ENCODE data around the gene OTUD1.
"Not testable (repeated sequence)": the region's sequence is repeated elsewhere in the genome, so short reads cannot be mapped to it uniquely, and the experiment has no call there.

OTUD1 gene, protein sequence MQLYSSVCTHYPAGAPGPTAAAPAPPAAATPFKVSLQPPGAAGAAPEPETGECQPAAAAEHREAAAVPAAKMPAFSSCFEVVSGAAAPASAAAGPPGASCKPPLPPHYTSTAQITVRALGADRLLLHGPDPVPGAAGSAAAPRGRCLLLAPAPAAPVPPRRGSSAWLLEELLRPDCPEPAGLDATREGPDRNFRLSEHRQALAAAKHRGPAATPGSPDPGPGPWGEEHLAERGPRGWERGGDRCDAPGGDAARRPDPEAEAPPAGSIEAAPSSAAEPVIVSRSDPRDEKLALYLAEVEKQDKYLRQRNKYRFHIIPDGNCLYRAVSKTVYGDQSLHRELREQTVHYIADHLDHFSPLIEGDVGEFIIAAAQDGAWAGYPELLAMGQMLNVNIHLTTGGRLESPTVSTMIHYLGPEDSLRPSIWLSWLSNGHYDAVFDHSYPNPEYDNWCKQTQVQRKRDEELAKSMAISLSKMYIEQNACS

GRCh38 chr10:23438547-23439451 lies at the start of gene OTUD1:
TSS of gene OTUD1 (plus strand) at chr10:23439075. CDS start at chr10:23439458, 383 bp downstream.
- peak; percentile 95 to 96 for DNase-seq

- not testable (repeated sequence) for DNase-seq
Measured at GRCh38 chr10:23390408-23390807, 48.5 kb upstream of the OTUD1 start.

- DNase-seq, result no peak
Measured at GRCh38 chr10:23390809-23391208, 48.1 kb upstream of the OTUD1 start.

DNA sequence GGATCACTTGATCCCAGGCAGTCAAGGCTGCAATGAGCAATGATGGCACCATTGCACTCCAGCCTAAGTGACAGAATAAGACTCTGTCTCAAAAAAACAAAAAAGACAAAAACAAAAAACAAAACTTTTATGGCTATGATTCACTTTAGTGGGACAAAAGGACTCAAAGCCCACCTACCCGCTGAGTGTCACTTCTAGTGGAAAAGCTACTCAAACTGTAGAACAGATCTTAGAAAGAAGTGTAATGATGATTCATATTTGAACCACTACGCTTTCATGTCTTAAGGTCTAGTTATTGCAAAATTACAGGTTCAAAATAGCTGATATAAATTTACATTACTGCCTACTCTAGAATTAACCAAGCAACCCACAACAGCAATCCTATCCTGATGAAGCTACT lies 47.1 kb upstream of the OTUD1 start:
- peak; percentile 16 to 22 for DNase-seq

DNA sequence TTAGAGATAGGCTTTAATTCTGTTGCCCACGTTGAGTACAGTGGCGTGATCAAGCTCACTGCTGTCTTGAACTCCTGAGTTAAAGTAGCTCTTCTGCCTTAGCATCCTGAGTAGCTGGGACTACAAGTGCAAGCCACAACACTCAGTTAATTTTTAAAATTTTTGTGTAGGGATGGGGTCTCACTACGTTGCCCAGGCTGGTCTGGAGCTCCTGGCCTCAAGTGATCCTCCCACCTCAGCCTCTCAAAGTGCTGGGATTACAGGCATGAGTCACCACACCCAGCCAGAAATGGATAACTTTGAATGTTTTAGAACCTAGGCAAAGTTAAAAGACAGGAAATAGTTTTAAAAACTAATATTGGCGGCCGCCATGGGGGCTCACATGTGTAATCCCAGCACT lies 43.9 kb upstream of the OTUD1 start:
- DNase-seq, result no peak

- DNase-seq, result no peak
Measured at GRCh38 chr10:23396695-23397094, 42.2 kb upstream of the OTUD1 start.

GRCh38 chr10:23399701-23400144 lies 39.2 kb upstream of the OTUD1 start:
- DNase-seq, result no peak

- no peak for DNase-seq
Measured at GRCh38 chr10:23402856-23403255, 36.0 kb upstream of the OTUD1 start.

GRCh38 chr10:23403278-23403677 lies 35.6 kb upstream of the OTUD1 start:
- no peak for DNase-seq

DNA sequence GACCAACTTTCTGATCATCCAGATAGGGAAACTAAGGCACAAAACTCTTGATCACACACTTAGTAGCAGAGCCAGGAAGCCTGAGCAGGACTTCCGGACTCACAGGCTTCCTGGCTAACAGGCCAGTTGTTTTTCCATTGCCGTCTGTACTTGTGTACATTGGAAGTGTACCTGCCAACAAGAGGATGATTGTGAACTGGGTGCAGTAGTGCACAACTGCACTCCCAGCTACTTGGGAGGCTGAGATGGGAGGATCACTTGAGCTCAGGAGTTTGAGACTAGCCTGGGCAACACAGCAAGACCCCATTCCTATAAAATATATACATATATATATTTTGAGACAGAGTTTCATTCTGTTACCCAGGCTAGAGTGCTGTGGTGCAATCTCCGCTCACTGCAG lies 35.2 kb upstream of the OTUD1 start:
- no peak for DNase-seq

GRCh38 chr10:23404461-23404980 lies 34.4 kb upstream of the OTUD1 start:
- no peak for DNase-seq

DNA sequence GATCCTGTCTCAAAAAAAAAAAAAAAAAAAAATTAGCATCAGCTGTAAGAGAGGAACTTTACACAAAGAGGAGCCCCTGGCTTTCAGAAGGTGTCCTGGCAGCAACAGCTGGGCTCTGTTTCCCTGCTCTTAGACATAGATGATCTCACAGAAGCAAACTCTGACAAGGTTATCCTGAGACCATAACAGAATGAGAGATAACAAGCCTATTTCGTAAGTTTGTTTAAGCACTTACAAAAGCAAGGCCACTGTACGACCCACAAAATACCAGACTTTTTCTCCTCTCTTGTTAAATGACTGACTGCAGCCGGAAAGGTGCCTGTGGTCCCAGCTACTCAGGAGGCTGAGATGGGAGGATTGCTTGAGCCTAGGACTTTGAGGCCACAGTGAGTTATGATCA lies 33.3 kb upstream of the OTUD1 start:
- no peak for DNase-seq

- no peak for DNase-seq
Measured at GRCh38 chr10:23406409-23406808, 32.5 kb upstream of the OTUD1 start.

GRCh38 chr10:23408330-23408976 lies 30.4 kb upstream of the OTUD1 start:
- DNase-seq, result no peak

DNA sequence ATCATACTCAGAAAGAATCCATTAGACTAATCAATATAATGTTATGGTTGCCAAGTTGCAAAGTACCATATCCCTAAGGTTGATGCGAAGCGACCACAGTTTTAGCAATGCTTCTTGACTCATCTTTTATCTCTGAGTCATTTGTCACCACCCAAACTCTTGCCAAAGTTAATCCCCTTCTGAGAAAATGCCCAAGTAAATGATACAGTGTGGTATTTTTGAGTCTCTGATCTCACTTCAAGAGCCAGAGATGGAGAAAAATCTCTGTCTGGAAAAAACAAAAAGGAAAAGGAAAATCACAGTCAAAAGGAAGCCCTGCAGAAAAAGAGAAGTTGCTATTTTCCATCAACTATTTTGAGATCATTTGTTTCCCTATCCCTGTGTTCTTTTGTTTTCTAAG lies 26.7 kb upstream of the OTUD1 start:
- DNase-seq, result no peak

DNA sequence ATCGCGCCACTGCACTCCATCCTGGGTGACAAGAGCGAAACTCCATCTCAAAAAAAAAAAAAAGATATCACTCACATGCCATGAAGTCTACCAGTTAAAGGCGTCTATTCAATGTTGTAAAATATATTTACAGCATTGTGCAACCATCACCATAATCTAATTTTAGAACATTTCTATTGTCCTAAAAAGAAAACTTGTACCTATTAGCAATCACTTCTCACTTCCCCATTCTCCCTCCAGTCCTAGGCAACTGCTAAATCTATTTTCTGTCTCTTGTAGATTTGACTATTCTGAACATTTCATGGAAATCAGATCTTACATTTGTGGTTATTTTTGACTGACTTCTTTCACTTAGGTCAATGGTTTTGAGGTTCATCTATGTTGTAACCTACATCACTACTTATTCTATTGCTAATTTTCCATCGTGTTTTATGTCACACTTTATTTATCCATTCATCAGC lies 25.2 kb upstream of the OTUD1 start:
- DNase-seq, result no peak

GRCh38 chr10:23414658-23415057 lies 24.2 kb upstream of the OTUD1 start:
- DNase-seq, result no peak

GRCh38 chr10:23417254-23417653 lies 21.6 kb upstream of the OTUD1 start:
- no peak for DNase-seq

DNA sequence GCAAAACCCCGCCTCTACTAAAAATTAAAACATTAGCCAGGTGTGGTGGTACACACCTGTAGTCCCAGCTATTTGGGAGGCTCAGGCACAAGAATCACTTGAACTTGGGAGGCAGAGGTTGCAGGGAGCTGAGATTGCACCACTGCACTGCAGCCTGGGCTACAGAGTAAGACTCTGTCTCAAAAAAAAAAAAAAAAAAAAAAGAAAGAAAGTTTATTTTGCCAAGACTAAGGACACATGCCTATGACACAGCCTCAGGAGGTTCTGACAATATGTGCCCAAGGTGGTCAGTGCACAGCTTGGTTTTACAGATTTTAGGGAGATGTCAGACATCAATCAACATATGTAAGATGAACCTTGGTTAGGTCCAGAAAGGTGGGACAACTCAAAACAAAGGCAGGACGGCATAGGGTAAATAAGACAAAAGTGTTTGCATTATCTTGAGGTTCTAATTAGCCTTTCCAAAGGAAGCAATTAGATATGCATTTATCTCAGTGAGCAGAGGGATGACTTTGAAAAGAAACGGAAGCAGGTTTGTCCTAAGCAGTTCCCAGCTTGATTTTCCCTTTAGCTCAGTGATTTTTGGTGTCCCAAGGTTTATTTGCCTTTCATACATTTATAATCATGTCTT lies 20.7 kb upstream of the OTUD1 start:
- DNase-seq, result no peak

DNA sequence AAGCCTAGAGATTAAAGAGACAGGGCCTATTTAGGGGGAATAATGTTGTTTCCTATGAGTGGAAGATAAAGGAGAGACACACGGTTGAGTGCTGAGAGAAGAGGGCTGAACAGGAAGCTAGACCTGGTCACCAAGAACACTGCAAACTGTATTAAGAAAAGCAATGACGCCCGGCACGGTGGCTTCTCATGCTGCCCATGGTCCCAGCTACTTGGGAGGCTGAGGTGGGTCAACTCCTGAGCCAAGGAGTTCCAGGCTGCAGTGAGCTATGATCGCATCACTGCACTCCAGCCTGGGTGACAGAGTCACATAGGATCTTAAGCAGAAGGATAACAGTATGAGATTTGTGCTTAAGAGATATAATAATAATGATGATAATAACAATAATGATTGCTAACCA lies 19.7 kb upstream of the OTUD1 start:
- no peak for DNase-seq

DNA sequence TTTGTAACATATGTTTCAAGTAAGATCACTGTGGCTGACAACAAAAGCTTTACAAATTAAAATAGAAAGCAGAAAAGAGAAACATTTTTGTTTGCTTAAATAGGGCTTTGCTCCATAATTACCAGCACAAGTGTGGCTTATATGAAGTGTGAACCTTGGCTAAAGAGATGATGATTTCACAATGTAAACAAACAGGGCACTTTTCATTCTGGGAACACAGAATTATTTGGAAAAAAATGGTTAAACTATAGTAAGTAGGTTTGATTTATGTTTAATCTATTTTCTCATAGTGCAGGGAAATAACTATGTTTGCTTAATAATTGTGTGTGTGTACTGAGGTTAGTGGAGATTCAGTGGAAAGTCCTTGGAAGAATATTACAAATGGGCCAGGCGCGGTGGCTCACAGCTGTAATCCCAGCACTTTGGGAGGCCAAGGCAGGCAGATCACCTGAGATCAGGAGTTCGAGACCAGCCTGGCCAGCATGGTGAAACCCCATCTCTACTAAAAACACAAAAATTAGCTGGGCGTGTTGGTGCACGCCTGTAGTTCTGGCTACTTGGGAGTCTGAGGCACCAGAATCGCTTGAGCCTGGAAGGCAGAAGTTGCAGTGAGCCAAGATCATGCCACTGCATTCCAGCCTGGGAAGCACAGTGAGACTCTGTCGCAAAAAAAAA lies 19.1 kb upstream of the OTUD1 start:
- no peak for DNase-seq

- no peak for DNase-seq
Measured at GRCh38 chr10:23421397-23421796, 17.5 kb upstream of the OTUD1 start.
